Activated naive CD8-positive, alpha-beta T cell treated with anti-CD3 and anti-CD28 coated beads, Interleukin-2, amount 50 U/mL, for 24 hours (primary cell): ENCODE measurements around the gene FUT4.
"Not testable (repeated sequence)": the region's sequence is repeated elsewhere in the genome, so short reads cannot be mapped to it uniquely, and the experiment has no call there.

Experiments used
- ATAC-seq: fragments of 150-1000 bp; cut with Tn5 transposase; one replicate; pipeline ENCODE4 v1.10.0; 2021
- DNase-seq: peaks from one replicate; pipeline ENCODE4 v3.0.0; 2021
- H3K27ac Mint-ChIP-seq: one replicate; pipeline ENCODE4 v1.8.0; 2021; ENCODE audit warnings: mild to moderate bottlenecking, mixed read lengths
- H3K27me3 Mint-ChIP-seq: one replicate; pipeline ENCODE4 v1.8.0; 2021; ENCODE audit warnings: mixed read lengths
- H3K36me3 Mint-ChIP-seq: one replicate; pipeline ENCODE4 v1.8.0; 2021; ENCODE audit warnings: low read depth, mixed read lengths
- H3K4me1 Mint-ChIP-seq: one replicate; pipeline ENCODE4 v1.8.0; 2021; ENCODE audit warnings: mixed read lengths
- H3K4me3 Mint-ChIP-seq: one replicate; pipeline ENCODE4 v1.8.0; 2021; ENCODE audit warnings: mild to moderate bottlenecking, moderate library complexity, mixed read lengths
- H3K9me3 Mint-ChIP-seq: one replicate; pipeline ENCODE4 v1.8.0; 2021; ENCODE audit warnings: mixed read lengths

Gene FUT4

GRCh38 chr11:94546886-94547285, 3.2 kb downstream of the FUT4 start:
- H3K9me3 Mint-ChIP-seq, result no peaks in the 10 kb centered on the region
- H3K4me1 Mint-ChIP-seq, result peaks cover 40% of the 10 kb centered on the region
- ATAC-seq (no peak), DNase-seq (no peak)
- no peak overlapping the region for H3K27ac Mint-ChIP-seq
- peaks cover 4% of the 10 kb centered on the region for H3K36me3 Mint-ChIP-seq
- no peaks in the 10 kb centered on the region for H3K27me3 Mint-ChIP-seq
- H3K4me3 Mint-ChIP-seq, result peak overlapping the region; percentile 47

- Mint-ChIP-seq H3K27me3 (no peaks in the 10 kb centered on the region), H3K9me3 (no peaks in the 10 kb centered on the region), H3K36me3 (peaks cover 4% of the 10 kb centered on the region), H3K4me3 (no peak overlapping the region), H3K4me1 (peaks cover 29% of the 10 kb centered on the region), H3K27ac (no peak overlapping the region)
- DNase-seq (no peak), ATAC-seq (no peak)
Observed at GRCh38 chr11:94549146-94549545, 5.4 kb downstream of the FUT4 start.

GRCh38 chr11:94550513-94550912, 6.8 kb downstream of the FUT4 start:
- no peak for DNase-seq
- Mint-ChIP-seq H3K27ac (no peak overlapping the region), H3K36me3 (peaks cover 2% of the 10 kb centered on the region), H3K4me3 (no peak overlapping the region), H3K4me1 (peaks cover 28% of the 10 kb centered on the region), H3K9me3 (no peaks in the 10 kb centered on the region), H3K27me3 (no peaks in the 10 kb centered on the region)
- ATAC-seq, result no peak

GRCh38 chr11:94553938-94554337, 10.2 kb downstream of the FUT4 start:
- DNase-seq (no peak), ATAC-seq (no peak)
- H3K27ac Mint-ChIP-seq, result no peak overlapping the region
- H3K4me3 Mint-ChIP-seq, result no peak overlapping the region
- H3K9me3 Mint-ChIP-seq, result no peaks in the 10 kb centered on the region
- peaks cover 3% of the 10 kb centered on the region for H3K4me1 Mint-ChIP-seq
- no peaks in the 10 kb centered on the region for H3K36me3 Mint-ChIP-seq
- H3K27me3 Mint-ChIP-seq, result no peaks in the 10 kb centered on the region

- not testable (repeated sequence) for ATAC-seq, H3K4me3 Mint-ChIP-seq, DNase-seq, H3K4me1 Mint-ChIP-seq, H3K36me3 Mint-ChIP-seq, H3K9me3 Mint-ChIP-seq, H3K27me3 Mint-ChIP-seq, H3K27ac Mint-ChIP-seq
Observed at GRCh38 chr11:94555752-94556329, 12.1 kb downstream of the FUT4 start.

GRCh38 chr11:94557421-94557820, 13.7 kb downstream of the FUT4 start:
- Mint-ChIP-seq H3K27ac (no peak overlapping the region), H3K9me3 (no peaks in the 10 kb centered on the region), H3K4me3 (no peak overlapping the region), H3K4me1 (no peaks in the 10 kb centered on the region), H3K27me3 (no peaks in the 10 kb centered on the region), H3K36me3 (no peaks in the 10 kb centered on the region)
- no peak for ATAC-seq
- no peak for DNase-seq

GRCh38 chr11:94557992-94558391, 14.3 kb downstream of the FUT4 start:
- Mint-ChIP-seq H3K36me3 (no peaks in the 10 kb centered on the region), H3K27me3 (no peaks in the 10 kb centered on the region)

GRCh38 chr11:94558468-94558867, 14.7 kb downstream of the FUT4 start:
- Mint-ChIP-seq H3K27me3 (no peaks in the 10 kb centered on the region), H3K27ac (no peak overlapping the region), H3K4me1 (no peaks in the 10 kb centered on the region), H3K36me3 (no peaks in the 10 kb centered on the region), H3K4me3 (no peak overlapping the region), H3K9me3 (no peaks in the 10 kb centered on the region)
- ATAC-seq, result no peak
- DNase-seq, result no peak

More at GRCh38 chr11:94557992-94558391, 14.3 kb downstream of the FUT4 start:
- no peaks in the 10 kb centered on the region for H3K9me3 Mint-ChIP-seq
- H3K4me1 Mint-ChIP-seq, result no peaks in the 10 kb centered on the region
- DNase-seq, result no peak
- ATAC-seq, result no peak
- no peak overlapping the region for H3K27ac Mint-ChIP-seq
- no peak overlapping the region for H3K4me3 Mint-ChIP-seq

- Mint-ChIP-seq H3K27me3 (no peaks in the 10 kb centered on the region), H3K27ac (no peak overlapping the region), H3K4me3 (no peak overlapping the region), H3K9me3 (no peaks in the 10 kb centered on the region), H3K4me1 (no peaks in the 10 kb centered on the region), H3K36me3 (no peaks in the 10 kb centered on the region)
- ATAC-seq, result no peak
- DNase-seq, result no peak
Observed at GRCh38 chr11:94558932-94559331, 15.2 kb downstream of the FUT4 start.

- no peak overlapping the region for H3K4me3 Mint-ChIP-seq
Observed at GRCh38 chr11:94559361-94559760, 15.6 kb downstream of the FUT4 start.

GRCh38 chr11:94560834-94561233, 17.1 kb downstream of the FUT4 start:
- Mint-ChIP-seq H3K27ac (no peak overlapping the region), H3K4me1 (no peaks in the 10 kb centered on the region), H3K36me3 (no peaks in the 10 kb centered on the region)

More at GRCh38 chr11:94559361-94559760, 15.6 kb downstream of the FUT4 start:
- Mint-ChIP-seq H3K9me3 (no peaks in the 10 kb centered on the region), H3K27ac (no peak overlapping the region), H3K27me3 (no peaks in the 10 kb centered on the region), H3K36me3 (no peaks in the 10 kb centered on the region), H3K4me1 (no peaks in the 10 kb centered on the region)
- no peak for DNase-seq
- ATAC-seq, result no peak

GRCh38 chr11:94563176-94563847, 19.6 kb downstream of the FUT4 start:
- Mint-ChIP-seq H3K36me3 (no peaks in the 10 kb centered on the region), H3K4me3 (no peak overlapping the region), H3K4me1 (no peaks in the 10 kb centered on the region), H3K27ac (no peak overlapping the region), H3K27me3 (no peaks in the 10 kb centered on the region), H3K9me3 (no peaks in the 10 kb centered on the region)
- DNase-seq, result no peak
- no peak for ATAC-seq

More at GRCh38 chr11:94560834-94561233, 17.1 kb downstream of the FUT4 start:
- DNase-seq (no peak), ATAC-seq (no peak)
- no peaks in the 10 kb centered on the region for H3K27me3 Mint-ChIP-seq
- no peaks in the 10 kb centered on the region for H3K9me3 Mint-ChIP-seq
- H3K4me3 Mint-ChIP-seq, result no peak overlapping the region

GRCh38 chr11:94563848-94564467, 20.2 kb downstream of the FUT4 start:
- DNase-seq (no peak), ATAC-seq (no peak)
- H3K36me3 Mint-ChIP-seq, result no peaks in the 10 kb centered on the region
- no peak overlapping the region for H3K4me3 Mint-ChIP-seq
- no peaks in the 10 kb centered on the region for H3K27me3 Mint-ChIP-seq
- H3K27ac Mint-ChIP-seq, result no peak overlapping the region
- no peaks in the 10 kb centered on the region for H3K9me3 Mint-ChIP-seq
- no peaks in the 10 kb centered on the region for H3K4me1 Mint-ChIP-seq

- H3K27ac Mint-ChIP-seq, result no peak within 1 kb of the TSS
- no peaks in the 10 kb centered on the region for H3K4me1 Mint-ChIP-seq
- no peaks in the 10 kb centered on the region for H3K27me3 Mint-ChIP-seq
- no peak for DNase-seq
- H3K9me3 Mint-ChIP-seq, result no peaks in the 10 kb centered on the region
- no peaks in the 10 kb centered on the region for H3K36me3 Mint-ChIP-seq
- no peak for ATAC-seq
- H3K4me3 Mint-ChIP-seq, result no peak within 1 kb of the TSS
Observed at GRCh38 chr11:94567181-94567670, 23.5 kb downstream of the FUT4 start, which contains the start of gene PIWIL4. Gene PIWIL4 (plus strand): TSS chr11:94567368. CDS start chr11:94567519, 151 bp downstream.

- Mint-ChIP-seq H3K36me3 (no peaks in the 10 kb centered on the region), H3K27me3 (no peaks in the 10 kb centered on the region), H3K27ac (no peak overlapping the region), H3K9me3 (no peaks in the 10 kb centered on the region), H3K4me1 (no peaks in the 10 kb centered on the region), H3K4me3 (no peak overlapping the region)
- DNase-seq (no peak), ATAC-seq (no peak)
Observed at GRCh38 chr11:94568200-94568599, 24.5 kb downstream of the FUT4 start.
